ENCODE measurements around the gene TMEM59L. TPM values are rescaled to one million over a fixed set of nuclear protein-coding genes. Genes with fewer than 3 reads are reported as not detected.

TMEM59L gene
- total RNA-seq, 2 experiments from 2014 or later: not detected

DNA sequence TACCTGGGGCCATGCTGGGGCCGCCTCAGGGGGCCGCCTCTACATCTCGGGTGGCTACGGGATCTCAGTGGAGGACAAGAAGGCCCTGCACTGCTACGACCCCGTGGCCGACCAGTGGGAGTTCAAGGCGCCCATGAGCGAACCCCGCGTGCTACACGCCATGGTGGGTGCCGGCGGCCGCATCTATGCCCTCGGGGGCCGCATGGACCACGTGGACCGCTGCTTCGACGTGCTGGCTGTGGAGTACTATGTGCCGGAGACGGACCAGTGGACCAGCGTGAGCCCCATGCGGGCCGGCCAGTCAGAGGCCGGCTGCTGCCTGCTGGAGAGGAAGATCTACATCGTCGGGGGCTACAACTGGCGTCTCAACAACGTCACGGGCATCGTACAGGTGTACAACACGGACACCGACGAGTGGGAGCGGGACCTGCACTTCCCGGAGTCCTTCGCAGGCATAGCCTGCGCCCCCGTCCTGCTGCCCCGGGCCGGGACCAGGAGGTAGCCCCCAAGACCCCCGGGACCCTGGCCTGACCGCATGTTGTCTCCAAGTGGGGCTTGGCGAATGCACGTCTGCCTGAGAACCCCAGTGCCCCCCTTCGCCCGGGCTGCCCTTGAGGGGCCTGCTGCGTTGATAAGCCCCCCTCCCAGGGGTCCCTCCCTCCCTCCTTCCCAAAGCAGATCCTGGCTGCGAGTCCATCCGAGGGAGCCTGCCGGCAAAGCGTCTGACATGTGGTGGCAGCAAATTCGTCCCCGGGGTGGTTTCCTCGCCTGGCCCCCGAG, 56.3 kb downstream of the TMEM59L start:
- peaks cover 4% of the 10 kb centered on the region for H3K4me1 Mint-ChIP-seq (ENCODE audit: low read depth)

GRCh38 chr19:18669524-18669817, 56.8 kb downstream of the TMEM59L start:
- CTCF ChIA-PET: no interaction called here
- H3K4me1 Mint-ChIP-seq (ENCODE audit: low read depth): no peaks in the 10 kb centered on the region
- H3K36me3 Mint-ChIP-seq (ENCODE audit: low read depth): peaks cover 7% of the 10 kb centered on the region
- ATAC-seq (no peak), DNase-seq (no peak)
- POLR2A ChIA-PET: no interaction called here
- H3K27ac Mint-ChIP-seq: no peak overlapping the region
- intact Hi-C loops (cut with micrococcal nuclease): no loop called here
- no peaks in the 10 kb centered on the region for H3K9me3 Mint-ChIP-seq
- no peaks in the 10 kb centered on the region for H3K27me3 Mint-ChIP-seq
- TF ChIP-seq, protein P1, sequence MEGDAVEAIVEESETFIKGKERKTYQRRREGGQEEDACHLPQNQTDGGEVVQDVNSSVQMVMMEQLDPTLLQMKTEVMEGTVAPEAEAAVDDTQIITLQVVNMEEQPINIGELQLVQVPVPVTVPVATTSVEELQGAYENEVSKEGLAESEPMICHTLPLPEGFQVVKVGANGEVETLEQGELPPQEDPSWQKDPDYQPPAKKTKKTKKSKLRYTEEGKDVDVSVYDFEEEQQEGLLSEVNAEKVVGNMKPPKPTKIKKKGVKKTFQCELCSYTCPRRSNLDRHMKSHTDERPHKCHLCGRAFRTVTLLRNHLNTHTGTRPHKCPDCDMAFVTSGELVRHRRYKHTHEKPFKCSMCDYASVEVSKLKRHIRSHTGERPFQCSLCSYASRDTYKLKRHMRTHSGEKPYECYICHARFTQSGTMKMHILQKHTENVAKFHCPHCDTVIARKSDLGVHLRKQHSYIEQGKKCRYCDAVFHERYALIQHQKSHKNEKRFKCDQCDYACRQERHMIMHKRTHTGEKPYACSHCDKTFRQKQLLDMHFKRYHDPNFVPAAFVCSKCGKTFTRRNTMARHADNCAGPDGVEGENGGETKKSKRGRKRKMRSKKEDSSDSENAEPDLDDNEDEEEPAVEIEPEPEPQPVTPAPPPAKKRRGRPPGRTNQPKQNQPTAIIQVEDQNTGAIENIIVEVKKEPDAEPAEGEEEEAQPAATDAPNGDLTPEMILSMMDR (IDR thresholded peaks at IDR 0.05): no peak
- no peak overlapping the region for H3K4me3 Mint-ChIP-seq

More for the DNA sequence above, 56.3 kb downstream of the TMEM59L start:
- CTCF ChIA-PET: no interaction called here
- TF ChIP-seq, protein P1 (IDR thresholded peaks at IDR 0.05): no peak
- no peaks in the 10 kb centered on the region for H3K27me3 Mint-ChIP-seq
- H3K36me3 Mint-ChIP-seq (ENCODE audit: low read depth): peaks cover 7% of the 10 kb centered on the region
- no peaks in the 10 kb centered on the region for H3K9me3 Mint-ChIP-seq
- H3K27ac Mint-ChIP-seq: no peak overlapping the region
- H3K4me3 Mint-ChIP-seq: no peak overlapping the region
- POLR2A ChIA-PET: no interaction called here
- no peak for ATAC-seq
- intact Hi-C loops (cut with micrococcal nuclease): no loop called here
- DNase-seq: no peak

DNA sequence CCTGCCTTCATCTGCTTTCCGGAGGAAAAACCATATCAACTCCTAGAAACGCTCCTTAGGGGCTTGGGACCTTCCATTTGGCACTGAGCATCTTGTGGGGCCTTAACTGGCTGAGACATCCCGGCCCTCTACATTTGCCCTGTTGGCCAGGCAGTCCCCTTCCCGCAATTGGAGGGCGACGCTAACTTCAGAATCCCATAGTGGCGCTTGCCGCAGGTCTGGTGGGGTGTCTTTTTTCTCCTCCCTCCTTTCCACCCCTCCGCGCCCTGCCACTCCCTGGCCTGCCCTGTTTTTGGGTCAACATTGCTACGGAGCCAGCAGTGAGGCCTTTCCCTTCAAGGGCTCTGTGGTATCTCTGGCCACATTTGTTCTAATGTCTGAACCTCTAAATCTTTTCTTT, 57.2 kb downstream of the TMEM59L start:
- ATAC-seq (no peak), DNase-seq (no peak)
- Mint-ChIP-seq H3K36me3 (ENCODE audit: low read depth) (peaks cover 7% of the 10 kb centered on the region), H3K27me3 (no peaks in the 10 kb centered on the region), H3K9me3 (no peaks in the 10 kb centered on the region), H3K4me3 (no peak overlapping the region), H3K4me1 (ENCODE audit: low read depth) (no peaks in the 10 kb centered on the region), H3K27ac (no peak overlapping the region)
- POLR2A ChIA-PET: no interaction called here
- intact Hi-C loops (cut with micrococcal nuclease): no loop called here
- CTCF ChIA-PET: no interaction called here
- TF ChIP-seq, protein P1 (IDR thresholded peaks at IDR 0.05): no peak

DNA sequence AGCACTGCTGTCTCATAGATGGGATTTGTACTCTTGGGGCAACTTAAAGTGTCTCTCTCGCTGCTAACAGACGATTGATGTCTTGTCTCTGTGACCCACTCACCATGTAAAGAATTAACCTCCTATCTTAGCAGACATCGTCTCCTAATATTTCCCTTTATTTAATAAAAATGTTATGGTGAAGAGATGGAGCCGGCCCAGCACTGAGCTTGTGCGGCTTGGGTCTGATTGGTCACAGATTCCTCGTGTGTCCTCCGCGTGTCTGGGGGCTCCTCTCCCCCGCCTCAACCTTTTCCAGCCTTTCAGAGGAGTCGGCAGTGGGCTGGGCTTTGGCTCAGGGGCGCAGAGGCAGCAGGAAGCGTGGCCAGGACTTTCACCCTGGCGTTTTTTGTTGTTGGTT, 57.6 kb downstream of the TMEM59L start:
- H3K27ac Mint-ChIP-seq: no peak overlapping the region
- POLR2A ChIA-PET: no interaction called here
- intact Hi-C loops (cut with micrococcal nuclease): no loop called here
- ATAC-seq (no peak), DNase-seq (no peak)
- no peaks in the 10 kb centered on the region for H3K9me3 Mint-ChIP-seq
- CTCF ChIA-PET: no interaction called here
- H3K36me3 Mint-ChIP-seq (ENCODE audit: low read depth): peaks cover 7% of the 10 kb centered on the region
- no peaks in the 10 kb centered on the region for H3K27me3 Mint-ChIP-seq
- TF ChIP-seq, protein P1 (IDR thresholded peaks at IDR 0.05): no peak
- no peak overlapping the region for H3K4me3 Mint-ChIP-seq
- H3K4me1 Mint-ChIP-seq (ENCODE audit: low read depth): no peaks in the 10 kb centered on the region

Other genes with a start within 250 kb of the TMEM59L start
- not detected for gene GDF15, start 226.7 kb upstream of the TMEM59L start, total RNA-seq
- gene LRRC25, start 215.2 kb upstream of the TMEM59L start, total RNA-seq: not detected
- 100 to 1,000 TPM in 1 of 2 experiments, 10 to 100 TPM in 1; 98.2 to 102 TPM for gene SSBP4, start 193.5 kb upstream of the TMEM59L start, total RNA-seq
- gene ISYNA1, start 174.7 kb upstream of the TMEM59L start, total RNA-seq: 10 to 100 TPM; 48.6 to 54.9 TPM
- gene ELL, start 90.8 kb upstream of the TMEM59L start, total RNA-seq: 10 to 100 TPM; 20.1 to 21.9 TPM
- gene FKBP8, start 69.3 kb upstream of the TMEM59L start, total RNA-seq: 100 to 1,000 TPM; 216 to 220 TPM
- 100 to 1,000 TPM; 137 to 142 TPM for gene KXD1, start 55.0 kb upstream of the TMEM59L start, total RNA-seq
- 1,000 to 10,000 TPM; 1,795 to 1,837 TPM for gene UBA52, start 41.0 kb upstream of the TMEM59L start, total RNA-seq
- gene REX1BD, start 24.1 kb upstream of the TMEM59L start, total RNA-seq: 10 to 100 TPM; 61.2 to 65.1 TPM
- not detected for gene CRLF1, start 6.1 kb upstream of the TMEM59L start, total RNA-seq
- 10 to 100 TPM; 10.3 to 10.8 TPM for gene KLHL26, start 24.2 kb downstream of the TMEM59L start, total RNA-seq
- 1 to 10 TPM; 4.4 to 4.5 TPM for gene CRTC1, start 70.8 kb downstream of the TMEM59L start, total RNA-seq
- not detected for gene COMP, start 178.4 kb downstream of the TMEM59L start, total RNA-seq
- 10 to 100 TPM; 75.9 to 87.6 TPM for gene UPF1, start 219.1 kb downstream of the TMEM59L start, total RNA-seq

Measured in activated CD8-positive, alpha-beta T cell treated with anti-CD3 and anti-CD28 coated beads for 36 hours (primary cell).